ENCODE results near the gene CTDNEP1. TPM values are rescaled to one million over a fixed set of nuclear protein-coding genes. Genes with fewer than 3 reads are reported as not detected.

CTDNEP1 gene
- total RNA-seq, 1 donor from 2014 or later: 140 TPM

GRCh38 chr17:7215652-7216180 lies 35.8 kb downstream of the CTDNEP1 start:
- H3K4me3 ChIP-seq: peak overlapping the region; percentile 70
- H3K27ac ChIP-seq: peak overlapping the region; percentile 80
- H3K36me3 ChIP-seq: no peaks in the 10 kb centered on the region
- no peak for ATAC-seq
- intact Hi-C loops (cut with DNase I): no loop called here
- no peaks in the 10 kb centered on the region for H3K27me3 ChIP-seq (ENCODE audit: low read depth)
- H3K9me3 ChIP-seq: no peaks in the 10 kb centered on the region
- peaks cover 63% of the 10 kb centered on the region for H3K4me1 ChIP-seq
- no peak for TF ChIP-seq CTCF (IDR thresholded peaks at IDR 0.05)
- no peak for DNase-seq

DNA sequence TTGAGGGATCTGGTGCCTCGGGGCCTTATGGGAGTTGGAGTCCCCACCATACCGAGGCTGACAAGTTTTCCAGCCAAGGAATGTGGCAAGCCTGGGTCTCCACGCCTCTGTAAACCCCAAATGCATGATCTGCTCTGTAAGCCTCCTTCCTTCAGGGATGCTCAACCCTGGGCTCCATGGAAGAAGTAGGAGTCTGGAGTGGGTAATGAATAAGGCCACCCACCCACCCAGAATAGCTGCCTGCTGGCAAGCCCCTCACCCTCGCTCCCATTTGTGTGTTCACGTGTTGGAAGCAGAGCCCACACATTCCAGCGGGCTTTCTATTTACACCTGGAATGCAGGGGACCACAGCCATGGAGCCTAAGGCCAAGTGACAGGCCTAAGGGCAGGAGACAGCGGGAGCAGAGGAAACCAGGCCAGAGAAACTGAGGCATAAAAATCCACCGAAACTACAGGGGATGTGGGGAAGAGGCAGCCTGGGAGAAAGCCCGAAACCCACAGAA lies 36.3 kb downstream of the CTDNEP1 start:
- Histone ChIP-seq H3K27ac (peak overlapping the region; percentile 80), H3K4me3 (peak overlapping the region; percentile 70), H3K27me3 (ENCODE audit: low read depth) (no peaks in the 10 kb centered on the region), H3K4me1 (peaks cover 58% of the 10 kb centered on the region), H3K9me3 (no peaks in the 10 kb centered on the region), H3K36me3 (no peaks in the 10 kb centered on the region)
- ATAC-seq (no peak), DNase-seq (no peak)
- no peak for TF ChIP-seq CTCF (IDR thresholded peaks at IDR 0.05)
- intact Hi-C loops (cut with DNase I): no loop called here

DNA sequence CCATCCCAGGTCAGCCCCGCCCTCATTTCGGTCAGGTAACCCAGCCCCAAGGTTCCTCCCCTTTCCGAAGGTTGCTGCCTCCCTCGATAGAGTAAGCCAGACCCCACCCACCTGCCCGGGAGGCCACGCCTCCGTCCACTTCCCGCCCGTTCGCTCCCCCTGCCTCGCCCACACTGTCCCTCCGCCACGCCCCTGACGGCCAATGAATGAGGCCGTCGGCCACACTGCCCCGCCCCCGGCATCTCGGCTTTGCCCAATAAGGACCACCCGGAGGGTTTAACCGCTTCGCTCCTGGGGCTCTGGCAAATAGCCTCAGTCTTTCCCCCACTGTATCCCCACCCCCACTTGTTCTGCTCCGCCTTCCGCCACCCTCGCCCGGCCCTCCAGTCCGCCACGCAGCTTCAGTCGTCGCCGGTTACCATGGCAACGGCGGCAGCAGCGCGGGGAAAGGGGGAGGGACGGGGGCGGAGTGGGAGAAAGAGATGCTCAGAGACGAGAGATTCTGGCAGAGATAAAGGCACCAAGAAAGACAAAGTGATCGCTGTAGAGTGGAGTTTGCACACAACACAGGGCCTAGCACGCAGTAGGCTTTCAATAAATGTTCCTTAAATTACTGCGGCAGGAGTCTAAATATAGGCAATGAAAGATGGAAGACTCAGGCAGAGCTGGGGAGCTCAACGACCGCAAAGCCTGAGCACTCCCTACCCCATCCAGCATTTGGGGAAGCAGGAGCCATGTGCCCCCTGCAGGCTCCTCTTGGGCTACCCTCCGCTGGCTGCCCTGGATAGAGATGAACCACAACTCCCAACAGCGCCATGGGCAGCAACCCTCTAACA lies 37.0 kb downstream of the CTDNEP1 start:
- H3K9me3 ChIP-seq: no peaks in the 10 kb centered on the region
- H3K4me1 ChIP-seq: peaks cover 57% of the 10 kb centered on the region
- H3K36me3 ChIP-seq: no peaks in the 10 kb centered on the region
- peak; percentile 99 for DNase-seq
- peak overlapping the region; percentile 80 for H3K27ac ChIP-seq
- intact Hi-C loops (cut with DNase I): no loop called here
- H3K27me3 ChIP-seq (ENCODE audit: low read depth): no peaks in the 10 kb centered on the region
- TF ChIP-seq CTCF (IDR thresholded peaks at IDR 0.05): peak; percentile 52
- peak; percentile 94 to 95 for ATAC-seq
- peak overlapping the region; percentile 70 for H3K4me3 ChIP-seq

- intact Hi-C loops (cut with DNase I): no loop called here
- H3K9me3 ChIP-seq: no peaks in the 10 kb centered on the region
- peaks cover 51% of the 10 kb centered on the region for H3K4me1 ChIP-seq
- H3K27ac ChIP-seq: peak overlapping the region; percentile 80
- peak overlapping the region; percentile 70 for H3K4me3 ChIP-seq
- peak; percentile 4 to 22 for ATAC-seq
- DNase-seq: peak; percentile 84
- peak; percentile 35 for TF ChIP-seq CTCF (IDR thresholded peaks at IDR 0.05)
- H3K36me3 ChIP-seq: no peaks in the 10 kb centered on the region
- H3K27me3 ChIP-seq (ENCODE audit: low read depth): no peaks in the 10 kb centered on the region
These were observed 37.6 kb downstream of the CTDNEP1 start for GRCh38 chr17:7213895-7214299.

- H3K9me3 ChIP-seq: no peaks in the 10 kb centered on the region
- no peaks in the 10 kb centered on the region for H3K27me3 ChIP-seq (ENCODE audit: low read depth)
- H3K4me3 ChIP-seq: no peak overlapping the region
- no peak for TF ChIP-seq CTCF (IDR thresholded peaks at IDR 0.05)
- H3K36me3 ChIP-seq: no peaks in the 10 kb centered on the region
- intact Hi-C loops (cut with DNase I): no loop called here
- DNase-seq (no peak), ATAC-seq (no peak)
- H3K27ac ChIP-seq: no peak overlapping the region
- peaks cover 33% of the 10 kb centered on the region for H3K4me1 ChIP-seq
These were observed 39.9 kb downstream of the CTDNEP1 start for GRCh38 chr17:7211491-7212273.

All from lower lobe of right lung (tissue), 2 donors.